Left lung (tissue), 10 donors: ENCODE data around the gene CSRP3. TPM values are rescaled to one million over a fixed set of nuclear protein-coding genes. Genes with fewer than 3 reads are reported as not detected.

Experiments
- ATAC-seq: fragments of 200-7000 bp; cut with Tn5 transposase; one replicate; pipeline ENCODE4 v1.9.1; 2020; ENCODE audit warnings: moderate library complexity
- DNase-seq, 4 donors: peaks; one replicate each; pipeline ENCODE4 v3.0.0-alpha.2; 2013 to 2020
- H3K27ac ChIP-seq, 2 donors: fragments of 200-600 bp; sonication (generic) in 1 of 2; one replicate each; pipeline versions ENCODE4 v1.5.0 to v1.8.0; 2020 to 2021
- H3K27me3 ChIP-seq, 2 donors: fragments of 200-600 bp; sonication (generic) in 1 of 2; one replicate each; pipeline versions ENCODE4 v1.5.0 to v1.8.0; 2020 to 2021
- H3K36me3 ChIP-seq, 2 donors: fragments of 200-600 bp; sonication (generic) in 1 of 2; one replicate each; pipeline versions ENCODE4 v1.5.0 to v1.8.0; 2020 to 2021
- H3K4me1 ChIP-seq, 2 donors: fragments of 200-600 bp; one replicate each; pipeline ENCODE4 v1.8.0; 2021
- H3K4me3 ChIP-seq, 2 donors: fragments of 200-600 bp; sonication (generic) in 1 of 2; one replicate each; pipeline versions ENCODE4 v1.5.0 to v1.8.0; 2020 to 2021; ENCODE audit warnings: mild to moderate bottlenecking in 1 of 2
- H3K9me3 ChIP-seq, 2 donors: fragments of 200-600 bp; sonication (generic) in 1 of 2; one replicate each; pipeline versions ENCODE4 v1.5.0 to v1.8.0; 2020 to 2021
- CTCF ChIP-seq, 2 donors: fragments of 200-600 bp; sonication (generic) in 1 of 2; IDR thresholded peaks; one replicate each; pipeline versions ENCODE4 v1.5.0 to v1.8.0; 2021; ENCODE audit warnings: antibody characterized with exemption in 2 of 2
- intact Hi-C, 2 donors: fragments of 100-400 bp; cut with DNase I; formaldehyde crosslinking; loops; one replicate each; pipeline versions ENCODE4 v1.11.2 to v1.14.2; 2022
- polyA plus RNA-seq, 6 donors: library from polyadenylated mRNA; unstranded; fragments of 120-200 nt; gene quantifications; one replicate each; pipeline ENCODE4 v1.2.1, GENCODE V29; 2013; ENCODE audit not compliant: insufficient read length in 6 of 6
- total RNA-seq, 2 donors: library from RNA; stranded (reverse); fragmentation: NEBNext Ultra II Directional; extraction: Animal tissue kit (Norgen Biotek cat#: 25700); gene quantifications; one replicate each; pipeline ENCODE4 v1.2.1, GENCODE V29; 2021
- donor health status: DM: no; HTN: yes; CAD: no.
- donor health status: DM: no; HTN: no; CAD: no.

CSRP3 gene
- total and polyA plus RNA-seq, 8 donors, result 0.23 to 1.4 (median 0.42) TPM; not detected in 1

GRCh38 chr11:19181531-19182261 is 20.1 kb downstream of the CSRP3 start:
- ATAC-seq, result no peak
- Histone ChIP-seq H3K27me3 (no peaks in the 10 kb centered on the region), H3K4me1 (no peaks in the 10 kb centered on the region), H3K27ac (no peak overlapping the region), H3K4me3 (no peak overlapping the region), H3K9me3 (no peaks in the 10 kb centered on the region), H3K36me3 (peaks cover 0 to 7% of the 10 kb centered on the region in 2 donors)
- DNase-seq, result no peak
- intact Hi-C loops, result no loop called here
- no peak for TF ChIP-seq CTCF (IDR thresholded peaks at IDR 0.05)

- Histone ChIP-seq H3K9me3 (no peaks in the 10 kb centered on the region), H3K36me3 (peaks cover 0 to 50% of the 10 kb centered on the region in 2 donors), H3K4me1 (no peaks in the 10 kb centered on the region), H3K27ac (no peak overlapping the region), H3K4me3 (no peak overlapping the region), H3K27me3 (no peaks in the 10 kb centered on the region)
- ATAC-seq (no peak), DNase-seq (no peak)
- TF ChIP-seq CTCF (IDR thresholded peaks at IDR 0.05), result no peak
- intact Hi-C loops, result no loop called here
These were observed 25.1 kb downstream of the CSRP3 start for GRCh38 chr11:19176629-19177186.

- DNase-seq (no peak), ATAC-seq (no peak)
- Histone ChIP-seq H3K4me3 (no peak overlapping the region), H3K36me3 (peaks cover 0 to 71% of the 10 kb centered on the region in 2 donors), H3K27me3 (no peaks in the 10 kb centered on the region), H3K4me1 (no peaks in the 10 kb centered on the region), H3K9me3 (no peaks in the 10 kb centered on the region), H3K27ac (no peak overlapping the region)
- TF ChIP-seq CTCF (IDR thresholded peaks at IDR 0.05), result no peak
- intact Hi-C loops, result no loop called here
These were observed 27.7 kb downstream of the CSRP3 start for GRCh38 chr11:19173964-19174638.

GRCh38 chr11:19173004-19173689 is 28.6 kb downstream of the CSRP3 start:
- Histone ChIP-seq H3K9me3 (no peaks in the 10 kb centered on the region), H3K4me3 (no peak overlapping the region), H3K27me3 (no peaks in the 10 kb centered on the region), H3K27ac (no peak overlapping the region), H3K36me3 (peaks cover 0 to 81% of the 10 kb centered on the region in 2 donors), H3K4me1 (no peaks in the 10 kb centered on the region)
- intact Hi-C loops, result no loop called here
- ATAC-seq (no peak), DNase-seq (no peak)
- TF ChIP-seq CTCF (IDR thresholded peaks at IDR 0.05), result no peak

GRCh38 chr11:19168090-19168489 is 33.7 kb downstream of the CSRP3 start:
- H3K4me3 ChIP-seq, result no peak overlapping the region
- H3K36me3 ChIP-seq, result peaks cover 0 to 85% of the 10 kb centered on the region in 2 donors
- TF ChIP-seq CTCF (IDR thresholded peaks at IDR 0.05), result no peak
- ATAC-seq (no peak), DNase-seq (no peak)
- H3K4me1 ChIP-seq, result no peaks in the 10 kb centered on the region
- no peaks in the 10 kb centered on the region for H3K9me3 ChIP-seq
- intact Hi-C loops, result no loop called here
- H3K27ac ChIP-seq, result no peak overlapping the region
- H3K27me3 ChIP-seq, result no peaks in the 10 kb centered on the region
